Activated CD8-positive, alpha-beta T cell treated with anti-CD3 and anti-CD28 coated beads, Interleukin-2, amount 10 ng/mL, durations not matched to agents 7 days and 5 days (primary cell): ENCODE measurements around the gene SCAPER. TPM values are rescaled to one million over a fixed set of nuclear protein-coding genes. Genes with fewer than 3 reads are reported as not detected.

Experiments
- ATAC-seq: fragments of 150-1000 bp; cut with Tn5 transposase; one replicate; pipeline ENCODE4 v1.10.0; 2021; ENCODE audit warnings: moderate library complexity
- CTCF ChIA-PET: fragments of 350-600 bp; sonication (Branson Sonifier 250); formaldehyde crosslinking; loops from one replicate; lab custom pipeline; 2021; ENCODE audit warnings: antibody characterized with exemption; lab: Charles Lee
- POLR2A ChIA-PET: fragments of 350-600 bp; sonication (Branson Sonifier 250); formaldehyde crosslinking; loops from one replicate; lab custom pipeline; 2021; ENCODE audit warnings: antibody characterized with exemption; lab: Charles Lee
- DNase-seq: peaks from one replicate; pipeline ENCODE4 v3.0.0-alpha.2; 2020
- H3K27ac Mint-ChIP-seq: one replicate; pipeline ENCODE4 v1.8.0; 2021; ENCODE audit warnings: mild to moderate bottlenecking, mixed read lengths
- H3K27me3 Mint-ChIP-seq: one replicate; pipeline ENCODE4 v1.8.0; 2021; ENCODE audit warnings: low read depth, mixed read lengths
- H3K36me3 Mint-ChIP-seq: one replicate; pipeline ENCODE4 v1.8.0; 2021; ENCODE audit warnings: low read depth, mixed read lengths
- H3K4me1 Mint-ChIP-seq: one replicate; pipeline ENCODE4 v1.8.0; 2021; ENCODE audit warnings: low read depth, mixed read lengths
- H3K4me3 Mint-ChIP-seq: one replicate; pipeline ENCODE4 v1.8.0; 2021; ENCODE audit warnings: mild to moderate bottlenecking, mixed read lengths
- H3K9me3 Mint-ChIP-seq: one replicate; pipeline ENCODE4 v1.8.0; 2022; ENCODE audit warnings: mixed read lengths; ENCODE audit not compliant: insufficient read depth
- total RNA-seq, 2 experiments: library from RNA; stranded (reverse); gene quantifications; one replicate each; pipeline ENCODE4 v1.2.3, GENCODE V29; 2021

SCAPER gene
- total RNA-seq, 2 experiments from 2014 or later: 29.0 to 32.2 TPM

DNA sequence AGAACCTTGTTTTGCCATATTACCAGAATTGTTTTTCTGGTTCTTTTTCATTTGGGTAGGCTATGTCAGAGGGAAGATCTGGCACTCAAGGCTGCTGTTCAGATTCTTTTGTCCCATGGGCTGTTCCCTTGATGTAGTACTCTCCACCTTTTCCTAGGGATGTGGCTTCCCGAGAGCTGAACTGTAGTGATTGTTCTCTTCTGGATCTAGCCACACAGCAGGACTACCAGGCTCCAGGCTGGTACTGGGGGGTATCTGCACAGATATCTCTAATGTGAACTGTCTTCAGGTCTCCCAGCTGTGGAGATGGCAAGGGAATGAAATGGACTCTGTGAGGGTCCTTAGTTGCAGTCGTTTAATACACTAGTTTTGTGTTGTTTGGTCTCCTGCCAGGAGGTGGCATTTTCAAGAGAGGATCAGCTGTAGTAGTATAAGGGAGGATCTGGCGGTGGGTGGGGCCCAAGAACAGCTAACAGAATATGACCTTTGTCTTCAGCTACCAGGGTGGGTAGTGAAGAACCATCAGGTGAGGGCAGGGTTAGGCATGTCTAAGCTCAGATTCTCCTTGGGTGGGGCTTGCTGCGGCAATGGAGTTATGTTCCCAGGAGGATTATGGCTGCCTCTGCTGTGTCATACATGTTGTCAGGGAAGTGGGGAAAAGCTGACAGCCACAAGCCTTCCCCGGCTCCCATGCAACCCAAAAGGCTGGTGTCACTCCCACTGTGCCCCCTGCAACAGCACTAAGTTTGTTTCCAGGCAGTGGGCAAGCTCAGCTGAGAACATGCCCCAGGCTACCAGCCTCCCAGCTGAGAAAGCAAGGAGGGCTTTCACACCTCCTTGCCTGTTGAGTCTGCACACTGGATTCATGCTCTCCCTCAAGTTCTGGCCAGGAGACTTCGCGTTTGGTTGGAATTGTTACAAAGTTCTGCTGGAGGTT is 316.1 kb downstream of the SCAPER start:
- ATAC-seq (no peak), DNase-seq (no peak)
- no peaks in the 10 kb centered on the region for H3K4me1 Mint-ChIP-seq
- H3K27ac Mint-ChIP-seq: no peak overlapping the region
- H3K36me3 Mint-ChIP-seq: no peaks in the 10 kb centered on the region
- no peaks in the 10 kb centered on the region for H3K9me3 Mint-ChIP-seq
- H3K4me3 Mint-ChIP-seq: no peak overlapping the region
- ChIA-PET POLR2A (no interaction called here), CTCF (no interaction called here)
- H3K27me3 Mint-ChIP-seq: no peaks in the 10 kb centered on the region

DNA sequence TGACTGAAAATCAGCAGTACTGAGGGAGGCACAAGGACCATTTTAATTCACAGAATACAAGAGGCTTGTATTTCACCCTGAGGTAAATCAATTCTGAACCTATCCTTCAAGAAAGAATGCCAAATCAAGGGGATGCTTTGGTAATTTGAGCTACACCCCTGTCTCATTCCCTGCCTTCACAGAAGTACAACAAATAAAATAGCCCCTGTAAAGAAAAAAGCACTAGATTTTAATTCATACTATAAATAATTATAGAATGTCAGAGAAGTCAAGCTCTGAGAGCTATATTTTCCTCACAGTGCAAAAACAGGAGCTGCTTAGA is 319.6 kb downstream of the SCAPER start:
- no peak for DNase-seq
- ChIA-PET CTCF (no interaction called here), POLR2A (no interaction called here)
- no peak for ATAC-seq
- H3K27ac Mint-ChIP-seq: no peak overlapping the region
- H3K4me3 Mint-ChIP-seq: no peak overlapping the region
- H3K27me3 Mint-ChIP-seq: no peaks in the 10 kb centered on the region
- H3K36me3 Mint-ChIP-seq: no peaks in the 10 kb centered on the region
- H3K4me1 Mint-ChIP-seq: no peaks in the 10 kb centered on the region
- H3K9me3 Mint-ChIP-seq: peaks cover 19% of the 10 kb centered on the region

DNA sequence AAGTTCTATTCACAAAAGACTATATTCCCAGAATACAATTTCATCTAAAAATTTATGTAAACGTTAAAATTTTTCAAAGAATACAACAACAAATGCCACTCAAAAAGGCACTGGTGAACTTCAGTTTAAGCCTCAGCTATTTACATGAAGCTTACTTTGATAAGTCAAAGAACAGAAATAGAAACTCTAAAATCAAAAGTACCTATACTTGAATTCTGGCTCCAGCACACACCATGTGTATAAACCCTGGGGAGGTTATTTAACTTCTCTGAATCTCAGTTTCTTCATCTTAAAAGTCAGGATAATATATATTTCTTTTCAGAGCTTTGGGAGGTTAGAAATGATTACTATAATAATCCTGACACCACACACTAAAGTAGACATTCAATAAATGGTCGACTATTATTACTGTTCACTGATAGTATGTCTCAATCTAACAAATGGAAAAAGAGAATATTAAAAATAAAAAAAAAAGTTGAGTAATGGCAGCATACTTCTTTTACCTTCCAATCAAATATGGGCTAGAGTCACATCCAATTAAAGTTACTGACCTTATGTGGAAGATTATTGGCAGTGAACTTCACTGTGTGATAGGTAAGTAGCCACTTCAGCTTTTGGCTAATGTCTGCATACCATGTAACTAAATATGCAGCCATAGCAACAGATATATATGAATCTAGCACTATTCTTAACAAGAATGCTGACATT is 320.1 kb downstream of the SCAPER start:
- H3K36me3 Mint-ChIP-seq: no peaks in the 10 kb centered on the region
- H3K4me1 Mint-ChIP-seq: no peaks in the 10 kb centered on the region
- CTCF ChIA-PET: no interaction called here
- no peak for ATAC-seq
- DNase-seq: no peak
- no peak overlapping the region for H3K27ac Mint-ChIP-seq
- peaks cover 21% of the 10 kb centered on the region for H3K9me3 Mint-ChIP-seq
- H3K4me3 Mint-ChIP-seq: no peak overlapping the region
- POLR2A ChIA-PET: no interaction called here
- H3K27me3 Mint-ChIP-seq: no peaks in the 10 kb centered on the region

DNA sequence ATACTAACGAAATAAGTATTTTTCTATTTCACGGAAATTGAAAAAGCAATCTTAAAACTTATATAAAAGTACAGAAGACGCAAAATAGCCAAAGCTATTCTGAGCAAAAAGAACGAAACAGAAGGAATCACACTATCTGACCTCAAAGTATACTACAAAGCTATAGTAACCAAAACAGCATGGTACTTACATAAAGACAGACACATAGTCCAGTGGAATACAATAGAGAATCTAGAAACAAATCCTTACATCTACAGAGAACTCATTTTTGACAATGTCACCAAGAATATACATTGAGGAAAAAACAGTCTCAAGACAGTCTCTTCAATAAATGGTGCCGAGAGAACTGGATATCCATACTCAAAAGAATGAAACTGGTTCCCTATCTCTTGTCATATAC is 322.6 kb downstream of the SCAPER start:
- Mint-ChIP-seq H3K9me3 (peaks cover 25% of the 10 kb centered on the region), H3K4me3 (no peak overlapping the region), H3K36me3 (no peaks in the 10 kb centered on the region), H3K27ac (no peak overlapping the region), H3K4me1 (peaks cover 10% of the 10 kb centered on the region), H3K27me3 (no peaks in the 10 kb centered on the region)
- POLR2A ChIA-PET: no interaction called here
- DNase-seq (no peak), ATAC-seq (no peak)
- CTCF ChIA-PET: no interaction called here

DNA sequence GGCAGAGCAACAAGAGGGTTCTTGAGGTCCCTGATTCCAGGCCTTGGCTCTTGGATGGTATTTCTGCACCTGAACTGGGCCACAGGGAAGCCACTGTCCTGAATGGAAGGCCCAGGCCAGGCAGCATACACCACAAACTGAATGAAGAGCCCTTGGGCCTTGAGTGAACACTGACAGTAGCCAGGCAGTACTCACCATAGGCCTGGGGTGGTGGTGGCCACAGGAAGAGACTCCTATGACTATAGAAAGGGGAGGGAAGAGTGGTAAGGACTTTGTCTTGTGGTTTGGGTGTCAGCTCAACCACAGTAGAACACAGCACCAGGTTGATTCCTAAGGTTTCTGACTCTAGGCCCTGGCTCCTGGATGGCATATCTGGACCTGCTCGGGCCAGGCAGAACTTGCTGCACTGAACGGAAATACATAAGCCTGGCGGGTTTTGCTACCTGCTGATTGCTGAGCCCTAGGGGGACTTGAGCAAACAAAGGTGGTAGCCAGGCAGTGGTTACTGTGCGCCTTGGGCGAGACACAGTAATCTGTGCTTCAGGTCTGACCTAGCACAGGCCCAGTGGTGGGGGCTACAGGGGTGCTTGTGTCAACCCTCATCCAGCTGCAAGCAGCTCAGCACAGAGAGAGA is 327.1 kb downstream of the SCAPER start:
- H3K4me3 Mint-ChIP-seq: no peak overlapping the region
- ChIA-PET POLR2A (no interaction called here), CTCF (no interaction called here)
- no peaks in the 10 kb centered on the region for H3K27me3 Mint-ChIP-seq
- peaks cover 21% of the 10 kb centered on the region for H3K9me3 Mint-ChIP-seq
- H3K36me3 Mint-ChIP-seq: peaks cover 3% of the 10 kb centered on the region
- no peak for DNase-seq
- peaks cover 11% of the 10 kb centered on the region for H3K4me1 Mint-ChIP-seq
- H3K27ac Mint-ChIP-seq: no peak overlapping the region
- ATAC-seq: no peak

DNA sequence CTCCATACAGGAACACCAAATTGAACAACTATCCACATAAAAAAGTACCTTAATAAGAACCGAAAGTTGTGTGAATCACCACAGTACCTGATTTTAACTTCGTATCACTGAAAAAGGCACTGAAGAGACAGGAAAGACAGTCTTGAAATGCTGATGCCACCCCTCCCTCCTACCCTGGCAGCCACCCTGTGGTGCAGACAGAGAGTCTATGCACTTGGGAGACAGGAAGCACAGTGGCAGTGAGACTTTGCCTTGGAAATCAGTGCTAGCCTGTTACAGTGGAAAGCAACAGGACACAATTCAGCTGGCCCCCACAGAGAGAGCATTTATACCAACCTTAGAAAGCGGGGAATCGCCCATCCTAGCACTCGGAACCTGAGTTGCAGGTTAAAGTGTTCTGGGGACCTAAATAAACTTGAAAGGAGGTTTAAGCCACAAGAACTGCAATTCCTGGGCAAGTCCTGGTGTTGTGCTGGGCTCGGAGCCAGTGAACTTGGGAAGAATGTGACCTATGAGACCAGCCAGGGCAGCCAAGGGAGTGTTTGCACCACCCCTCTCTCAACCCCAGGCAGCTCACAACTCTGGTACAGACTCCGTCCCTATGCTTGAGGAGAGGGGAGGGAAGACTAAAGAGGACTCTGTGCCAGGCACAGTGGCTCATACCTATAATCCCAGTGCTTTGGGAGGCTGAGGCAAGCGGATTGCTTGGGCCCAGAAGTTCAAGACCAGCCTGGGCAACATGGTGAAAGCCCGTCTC is 328.4 kb downstream of the SCAPER start:
- peaks cover 11% of the 10 kb centered on the region for H3K9me3 Mint-ChIP-seq
- H3K27ac Mint-ChIP-seq: no peak overlapping the region
- H3K27me3 Mint-ChIP-seq: no peaks in the 10 kb centered on the region
- H3K36me3 Mint-ChIP-seq: peaks cover 5% of the 10 kb centered on the region
- ATAC-seq (no peak), DNase-seq (no peak)
- ChIA-PET POLR2A (no interaction called here), CTCF (no interaction called here)
- H3K4me3 Mint-ChIP-seq: no peak overlapping the region
- peaks cover 11% of the 10 kb centered on the region for H3K4me1 Mint-ChIP-seq

DNA sequence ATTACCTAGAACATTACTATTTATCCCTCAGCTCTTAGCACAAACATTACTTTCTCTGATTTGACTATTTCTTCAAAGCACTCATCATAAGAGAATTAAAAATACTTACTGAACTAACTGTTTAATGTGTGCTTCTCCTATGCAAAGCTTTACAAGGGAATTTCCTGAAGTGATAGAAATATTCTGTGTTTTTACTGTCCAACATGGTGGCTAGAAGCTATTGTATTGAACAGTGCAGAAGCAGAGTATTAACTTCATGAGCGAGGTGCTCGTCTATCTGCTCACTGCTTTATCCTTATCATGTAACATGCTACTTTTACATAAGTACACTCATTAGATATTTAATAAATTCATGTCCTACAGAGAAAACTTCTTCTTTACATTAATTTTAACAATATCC is 329.5 kb downstream of the SCAPER start:
- POLR2A ChIA-PET: no interaction called here
- H3K27ac Mint-ChIP-seq: no peak overlapping the region
- ATAC-seq (no peak), DNase-seq (no peak)
- H3K36me3 Mint-ChIP-seq: peaks cover 9% of the 10 kb centered on the region
- CTCF ChIA-PET: no interaction called here
- H3K4me1 Mint-ChIP-seq: peaks cover 11% of the 10 kb centered on the region
- H3K4me3 Mint-ChIP-seq: no peak overlapping the region
- H3K9me3 Mint-ChIP-seq: peaks cover 8% of the 10 kb centered on the region
- H3K27me3 Mint-ChIP-seq: no peaks in the 10 kb centered on the region

DNA sequence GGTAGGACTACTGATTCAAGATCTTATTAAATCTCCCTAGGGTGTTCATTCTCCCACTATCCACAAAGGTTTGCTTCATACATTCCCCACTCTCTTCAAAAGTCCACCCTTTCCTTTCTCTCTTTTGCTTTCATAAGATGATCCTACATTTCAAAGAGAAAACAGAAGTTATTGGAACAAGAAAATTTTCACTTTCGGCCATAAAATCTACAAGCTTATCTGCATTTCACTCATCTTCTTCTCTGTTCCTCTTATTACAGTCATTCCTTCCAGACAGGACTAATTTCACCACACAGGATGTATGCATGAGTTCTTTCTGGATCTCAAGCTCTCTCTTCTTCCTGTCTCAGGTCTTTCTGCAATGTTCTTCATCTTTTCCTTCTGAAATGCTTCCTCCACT is 329.9 kb downstream of the SCAPER start:
- H3K36me3 Mint-ChIP-seq: peaks cover 9% of the 10 kb centered on the region
- H3K4me3 Mint-ChIP-seq: no peak overlapping the region
- ATAC-seq: no peak
- POLR2A ChIA-PET: no interaction called here
- H3K27ac Mint-ChIP-seq: no peak overlapping the region
- H3K4me1 Mint-ChIP-seq: peaks cover 11% of the 10 kb centered on the region
- DNase-seq: no peak
- H3K27me3 Mint-ChIP-seq: no peaks in the 10 kb centered on the region
- peaks cover 4% of the 10 kb centered on the region for H3K9me3 Mint-ChIP-seq
- CTCF ChIA-PET: no interaction called here

DNA sequence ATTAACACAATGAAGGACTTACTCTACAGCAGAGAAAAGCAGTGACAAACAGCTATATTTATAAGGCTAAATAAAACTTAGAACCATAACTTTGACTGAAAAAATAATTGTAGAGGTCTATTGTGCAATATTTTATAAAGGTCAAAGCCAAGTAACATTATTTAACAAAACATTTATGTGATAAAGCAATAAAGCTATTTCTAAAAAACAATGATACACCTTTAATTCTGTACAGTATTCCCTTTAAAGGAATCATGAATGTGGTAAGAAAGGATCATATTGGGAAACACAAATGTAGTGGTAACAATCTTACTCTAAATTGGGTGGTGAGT is 332.2 kb downstream of the SCAPER start:
- Mint-ChIP-seq H3K4me1 (peaks cover 5% of the 10 kb centered on the region), H3K4me3 (no peak overlapping the region), H3K36me3 (peaks cover 12% of the 10 kb centered on the region), H3K27ac (no peak overlapping the region), H3K27me3 (no peaks in the 10 kb centered on the region), H3K9me3 (no peaks in the 10 kb centered on the region)
- CTCF ChIA-PET: interaction anchor here (0.9 kb wide), 1 partner anchor 382 kb away, joined by 4 read pairs; no protein-coding TSS in a partner anchor
- ATAC-seq (no peak), DNase-seq (no peak)
- POLR2A ChIA-PET: no interaction called here

DNA sequence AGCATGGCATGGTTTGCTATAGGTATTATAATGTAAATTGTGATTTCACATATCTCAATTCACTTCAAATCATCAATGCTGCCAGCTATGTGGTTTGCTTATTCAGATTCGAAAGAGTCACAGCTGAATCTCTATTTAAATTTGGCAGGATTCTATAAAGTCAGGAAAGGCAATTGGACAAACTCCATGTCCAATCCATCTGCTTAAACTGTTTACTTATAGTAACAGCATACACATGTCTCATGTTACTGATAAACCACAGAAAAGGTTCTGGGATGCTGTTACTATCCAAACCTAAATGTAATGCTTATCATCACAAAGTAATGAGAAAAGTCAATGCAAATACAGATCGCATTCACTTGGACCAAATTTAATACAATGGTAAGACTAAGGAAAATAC is 338.9 kb downstream of the SCAPER start:
- peaks cover 6% of the 10 kb centered on the region for H3K9me3 Mint-ChIP-seq
- no peak for DNase-seq
- ChIA-PET POLR2A (no interaction called here), CTCF (no interaction called here)
- H3K4me3 Mint-ChIP-seq: no peak overlapping the region
- H3K4me1 Mint-ChIP-seq: no peaks in the 10 kb centered on the region
- peaks cover 3% of the 10 kb centered on the region for H3K36me3 Mint-ChIP-seq
- H3K27ac Mint-ChIP-seq: no peak overlapping the region
- no peaks in the 10 kb centered on the region for H3K27me3 Mint-ChIP-seq
- ATAC-seq: no peak

DNA sequence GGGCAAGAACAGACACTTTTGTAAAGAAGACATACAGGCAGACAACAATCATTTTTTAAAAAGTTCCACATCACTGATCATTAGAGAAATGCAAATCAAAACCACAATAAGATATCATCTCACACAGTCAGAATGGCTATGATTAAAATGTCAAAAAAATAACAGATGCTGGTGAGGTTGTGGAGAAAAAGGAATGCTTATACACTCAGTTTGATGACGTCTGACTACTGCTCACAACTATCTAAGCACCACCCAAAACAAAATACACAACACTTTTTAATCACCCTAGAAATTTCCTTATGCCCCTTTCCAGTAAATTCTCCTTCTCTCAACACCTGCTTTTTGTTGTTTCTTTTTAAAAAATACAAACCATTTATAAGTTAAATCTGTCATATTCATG is 339.8 kb downstream of the SCAPER start:
- DNase-seq: no peak
- ATAC-seq: no peak
- Mint-ChIP-seq H3K36me3 (peaks cover 3% of the 10 kb centered on the region), H3K27me3 (no peaks in the 10 kb centered on the region), H3K9me3 (peaks cover 6% of the 10 kb centered on the region), H3K4me3 (no peak overlapping the region), H3K27ac (no peak overlapping the region), H3K4me1 (no peaks in the 10 kb centered on the region)
- POLR2A ChIA-PET: no interaction called here
- CTCF ChIA-PET: no interaction called here

DNA sequence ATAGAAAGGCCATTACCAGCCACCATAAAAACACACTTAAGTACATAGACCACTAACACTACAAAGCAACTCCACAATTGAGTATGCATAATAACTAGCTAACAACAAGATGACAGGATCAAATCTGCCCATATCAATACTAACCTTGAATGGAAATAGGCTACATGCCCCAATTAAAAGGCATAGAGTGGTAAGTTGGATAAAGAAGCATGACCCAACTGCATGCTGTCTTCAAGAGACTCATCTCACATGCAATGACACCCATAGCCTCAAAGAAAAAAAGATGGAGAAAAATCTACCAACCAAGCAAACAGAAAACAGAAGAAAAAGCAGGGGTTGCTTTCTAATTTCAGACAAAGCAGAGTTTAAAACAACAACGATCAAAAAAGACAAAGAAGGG is 349.9 kb downstream of the SCAPER start:
- no peak overlapping the region for H3K4me3 Mint-ChIP-seq
- ChIA-PET POLR2A (no interaction called here), CTCF (no interaction called here)
- H3K4me1 Mint-ChIP-seq: peaks cover 10% of the 10 kb centered on the region
- DNase-seq: no peak
- ATAC-seq: no peak
- H3K36me3 Mint-ChIP-seq: peaks cover 2% of the 10 kb centered on the region
- H3K9me3 Mint-ChIP-seq: no peaks in the 10 kb centered on the region
- H3K27ac Mint-ChIP-seq: no peak overlapping the region
- H3K27me3 Mint-ChIP-seq: no peaks in the 10 kb centered on the region
